Endodermal cell (in vitro differentiated cells): ENCODE data around the gene IGFBP4. TPM values are rescaled to one million over a fixed set of nuclear protein-coding genes. Genes with fewer than 3 reads are reported as not detected.

ENCODE experiments used
- DNase-seq: peaks from one replicate; pipeline ENCODE4 v3.0.0-alpha.2; 2017
- H3K27ac ChIP-seq: 2 replicates; pipeline ENCODE4 v1.5.1; 2013; ENCODE audit warnings: mild to moderate bottlenecking, low read depth, low read length, moderate library complexity
- H3K27me3 ChIP-seq: 2 replicates; pipeline ENCODE4 v1.6.1; 2013; ENCODE audit warnings: mild to moderate bottlenecking, low read length, moderate library complexity; ENCODE audit not compliant: insufficient read depth, control insufficient read depth, poor library complexity, severe bottlenecking
- H3K36me3 ChIP-seq: 2 replicates; pipeline ENCODE4 v1.7.0; 2013; ENCODE audit warnings: mild to moderate bottlenecking, low read length, moderate library complexity; ENCODE audit not compliant: control insufficient read depth, insufficient read depth
- H3K4me1 ChIP-seq: one replicate; pipeline ENCODE4 v1.7.0; 2013; ENCODE audit warnings: low read length; ENCODE audit not compliant: control insufficient read depth, insufficient read depth
- H3K4me3 ChIP-seq: 2 replicates; pipeline ENCODE4 v1.5.1; 2013; ENCODE audit warnings: mild to moderate bottlenecking, low read length, moderate library complexity
- H3K9ac ChIP-seq: 2 replicates; pipeline ENCODE4 v1.6.1; 2013; ENCODE audit warnings: mild to moderate bottlenecking, low read length, moderate library complexity; ENCODE audit not compliant: poor library complexity, severe bottlenecking; ENCODE audit errors: extremely low read depth
- H3K9me3 ChIP-seq: 2 replicates; pipeline ENCODE4 v1.6.1; 2013; ENCODE audit warnings: mild to moderate bottlenecking, low read length, moderate library complexity; ENCODE audit not compliant: control insufficient read depth
- H3K27ac Mint-ChIP-seq: 2 replicates; pipeline ENCODE4 v1.8.0; 2020; ENCODE audit warnings: mixed read lengths
- H3K27me3 Mint-ChIP-seq: 2 replicates; pipeline ENCODE4 v1.8.0; 2021; ENCODE audit warnings: mild to moderate bottlenecking, mixed read lengths; ENCODE audit not compliant: insufficient read depth
- H3K36me3 Mint-ChIP-seq: 2 replicates; pipeline ENCODE4 v1.8.0; 2020; ENCODE audit warnings: low read depth, mixed read lengths
- H3K4me1 Mint-ChIP-seq: 2 replicates; pipeline ENCODE4 v1.8.0; 2020; ENCODE audit warnings: mixed read lengths
- H3K4me3 Mint-ChIP-seq: 2 replicates; pipeline ENCODE4 v1.8.0; 2020; ENCODE audit warnings: mild to moderate bottlenecking, moderate library complexity, mixed read lengths
- H3K9me3 Mint-ChIP-seq: 2 replicates; pipeline ENCODE4 v1.8.0; 2020; ENCODE audit warnings: mild to moderate bottlenecking, mixed read lengths
- CTCF ChIP-seq: fragments of 200-600 bp; sonication (generic); conservative IDR thresholded peaks from 2 replicates; pipeline ENCODE4 v1.5.0; 2021; ENCODE audit warnings: antibody characterized with exemption, mild to moderate bottlenecking
- WGBS, 2 experiments: methylation state at CpG; one replicate each; pipeline versions ENCODE4 v1.1.5 to v1.1.7; 2013; ENCODE audit warnings: missing lambda C conversion rate in 2 of 2, mixed read lengths in 1 of 2; ENCODE audit not compliant: insufficient coverage in 1 of 2, insufficient read length in 1 of 2; 5-methylcytosine and 5-hydroxymethylcytosine counted together
- total RNA-seq, 2 donors: library from RNA; stranded (reverse); fragmentation: NEBNext Ultra II Directional in 1 of 2; extraction: Animal tissue kit (Norgen Biotek cat#: 25700) in 1 of 2; gene quantifications; 2 replicates in 1 of 2; 3 replicates in 1 of 2; pipeline ENCODE4 v1.2.1, GENCODE V29; 2021

The IGFBP4 gene
- total RNA-seq, 2 donors from 2014 or later, result 58.3 to 69.0 TPM

GRCh38 chr17:40425741-40426140, 17.5 kb upstream of the IGFBP4 start:
- no peaks in the 10 kb centered on the region for H3K27me3 ChIP-seq
- no peak overlapping the region for H3K9ac ChIP-seq
- TF ChIP-seq CTCF, result no peak
- no peak overlapping the region for H3K27ac ChIP-seq
- WGBS, 2 experiments, result 67 to 77% methylated on average over 1 to 4 of the region's 4 CpGs
- Mint-ChIP-seq H3K27me3 (peaks cover 3% of the 10 kb centered on the region), H3K9me3 (peaks cover 7% of the 10 kb centered on the region), H3K36me3 (no peaks in the 10 kb centered on the region), H3K27ac (no peak overlapping the region), H3K4me3 (no peak overlapping the region), H3K4me1 (peaks cover 7% of the 10 kb centered on the region)
- H3K36me3 ChIP-seq, result no peaks in the 10 kb centered on the region
- no peak overlapping the region for H3K4me3 ChIP-seq
- no peak for DNase-seq
- H3K9me3 ChIP-seq, result no peaks in the 10 kb centered on the region
- no peaks in the 10 kb centered on the region for H3K4me1 ChIP-seq

- peak; percentile 29 for TF ChIP-seq CTCF
- no peaks in the 10 kb centered on the region for H3K4me1 ChIP-seq
- H3K4me3 Mint-ChIP-seq, result no peak overlapping the region
- H3K9me3 ChIP-seq, result no peaks in the 10 kb centered on the region
- H3K27ac Mint-ChIP-seq, result no peak overlapping the region
- H3K4me3 ChIP-seq, result no peak overlapping the region
- no peaks in the 10 kb centered on the region for H3K27me3 ChIP-seq
- H3K9ac ChIP-seq, result no peak overlapping the region
- peaks cover 11% of the 10 kb centered on the region for H3K4me1 Mint-ChIP-seq
- no peak overlapping the region for H3K27ac ChIP-seq
- peaks cover 7% of the 10 kb centered on the region for H3K9me3 Mint-ChIP-seq
- peaks cover 5% of the 10 kb centered on the region for H3K27me3 Mint-ChIP-seq
- no peak for DNase-seq
- H3K36me3 ChIP-seq, result no peaks in the 10 kb centered on the region
- H3K36me3 Mint-ChIP-seq, result no peaks in the 10 kb centered on the region
These were observed 16.2 kb upstream of the IGFBP4 start for GRCh38 chr17:40427002-40427491.

GRCh38 chr17:40430272-40431230, 12.7 kb upstream of the IGFBP4 start:
- peaks cover 7% of the 10 kb centered on the region for H3K9me3 Mint-ChIP-seq
- H3K27ac Mint-ChIP-seq, result no peak overlapping the region
- Histone ChIP-seq H3K9ac (no peak overlapping the region), H3K9me3 (no peaks in the 10 kb centered on the region), H3K4me3 (no peak overlapping the region), H3K36me3 (no peaks in the 10 kb centered on the region), H3K27ac (no peak overlapping the region), H3K27me3 (no peaks in the 10 kb centered on the region), H3K4me1 (no peaks in the 10 kb centered on the region)
- peaks cover 5% of the 10 kb centered on the region for H3K27me3 Mint-ChIP-seq
- no peak overlapping the region for H3K4me3 Mint-ChIP-seq
- no peak for DNase-seq
- peaks cover 4% of the 10 kb centered on the region for H3K4me1 Mint-ChIP-seq
- 92 to 94% methylated on average over 7 to 10 of the region's 10 CpGs for WGBS, 2 experiments
- TF ChIP-seq CTCF, result no peak
- no peaks in the 10 kb centered on the region for H3K36me3 Mint-ChIP-seq
